Stimulated activated CD4-positive, alpha-beta T cell treated with anti-CD3 and anti-CD28 coated beads, TNF-alpha, amount 100 ng/mL, for 48 hours (primary cell): Measurements from ENCODE around the gene SIGLECL1.
A peak's percentile ranks its signal among the peaks of the same experiment; 100 is the strongest.

Experiments used
- DNase-seq, 3 donors: peaks; one replicate each; pipeline ENCODE4 v3.0.0-alpha.2; 2020; ENCODE audit warnings: low read depth in 3 of 3

SIGLECL1 gene

DNA sequence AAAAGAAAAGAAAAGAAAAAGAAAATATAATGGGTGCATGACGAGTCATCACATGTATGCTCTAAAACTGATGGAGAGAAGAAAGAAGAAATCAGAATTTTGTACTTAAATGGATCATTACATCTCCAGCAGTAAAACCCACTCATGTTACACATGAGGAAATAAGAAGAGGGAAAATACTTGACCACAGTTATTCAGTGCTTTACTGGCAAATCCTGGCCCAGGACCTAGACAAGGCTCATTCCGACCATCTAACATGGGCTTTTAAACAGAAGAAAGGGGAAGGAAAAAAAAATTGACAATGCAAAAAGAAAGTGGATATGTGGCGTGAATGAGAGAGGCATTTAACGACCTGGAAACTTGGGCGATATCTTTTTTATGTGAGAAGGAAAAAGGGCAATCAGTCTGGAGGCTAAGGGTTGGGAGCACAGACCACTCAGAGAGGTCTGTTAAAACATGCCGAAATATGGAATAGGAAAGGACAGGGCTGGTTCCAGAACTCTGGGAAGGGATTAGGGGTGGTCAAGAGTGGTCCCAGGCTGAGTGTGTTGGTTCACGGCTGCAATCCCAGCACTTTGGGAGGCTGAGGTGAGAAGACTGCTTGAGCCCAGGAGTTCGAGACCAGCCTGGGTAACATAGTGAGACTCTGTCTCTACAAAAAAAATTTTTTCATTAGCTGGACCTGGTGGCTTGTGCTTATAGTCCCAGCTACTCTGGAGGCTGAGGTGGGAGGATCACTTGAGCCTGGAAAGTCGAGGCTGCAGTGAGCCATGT is 1.6 kb downstream of the SIGLECL1 start:
- no peak for DNase-seq

DNA sequence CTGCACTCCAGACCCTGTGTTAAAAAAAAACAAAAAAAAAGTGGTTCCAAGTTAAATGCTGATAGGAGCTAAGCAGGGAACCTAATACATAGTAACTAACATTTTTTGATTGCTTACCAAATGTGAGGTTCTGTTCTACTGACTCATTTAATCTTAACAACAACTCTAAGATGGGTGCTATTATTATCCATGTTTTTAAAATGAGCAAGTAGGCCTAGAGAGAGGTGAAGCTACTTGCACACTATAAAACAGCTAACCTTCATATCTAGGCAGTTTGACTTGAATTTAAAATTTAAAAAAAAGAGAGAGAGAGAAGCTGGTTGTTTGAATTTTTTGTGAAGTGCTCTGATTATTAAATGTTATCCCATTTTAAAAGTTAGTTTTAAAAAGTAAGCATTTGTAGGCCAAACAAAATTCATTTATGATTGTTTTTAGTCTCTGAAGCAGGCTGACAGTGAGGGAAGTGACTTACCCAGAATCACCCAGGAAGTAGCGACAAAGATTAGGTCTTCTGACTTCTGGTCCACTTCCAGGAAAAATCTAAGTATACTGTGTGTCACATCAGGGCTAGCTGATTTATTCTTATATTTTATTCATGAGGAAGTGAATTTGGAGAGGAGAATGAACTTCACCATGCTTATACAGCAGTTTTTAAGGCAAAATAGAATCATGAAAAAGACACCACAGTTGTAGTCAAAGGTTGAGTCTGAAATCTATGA is 2.4 kb downstream of the SIGLECL1 start:
- no peak for DNase-seq

DNA sequence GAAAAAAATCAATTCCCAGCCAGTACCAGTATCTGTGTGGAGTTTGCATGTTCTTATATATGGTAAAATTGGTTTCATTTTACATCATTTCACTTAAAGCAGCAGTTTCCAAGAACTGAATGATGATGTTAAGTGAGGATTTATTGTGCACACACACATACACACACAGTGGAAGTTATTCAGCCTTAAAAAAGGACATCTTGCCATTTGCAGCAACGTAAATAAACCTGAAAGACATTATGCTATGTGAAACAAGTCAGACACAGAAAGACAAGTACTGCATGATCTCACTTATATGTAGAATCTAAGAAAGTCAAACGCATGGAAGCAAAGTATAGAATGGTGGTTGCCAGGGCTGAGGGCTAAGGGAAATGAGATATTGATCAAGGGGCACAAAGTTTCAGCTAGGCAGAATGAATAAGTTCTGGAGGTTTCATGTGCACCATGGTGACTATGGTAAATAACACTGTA is 5.3 kb downstream of the SIGLECL1 start:
- DNase-seq = no peak

DNA sequence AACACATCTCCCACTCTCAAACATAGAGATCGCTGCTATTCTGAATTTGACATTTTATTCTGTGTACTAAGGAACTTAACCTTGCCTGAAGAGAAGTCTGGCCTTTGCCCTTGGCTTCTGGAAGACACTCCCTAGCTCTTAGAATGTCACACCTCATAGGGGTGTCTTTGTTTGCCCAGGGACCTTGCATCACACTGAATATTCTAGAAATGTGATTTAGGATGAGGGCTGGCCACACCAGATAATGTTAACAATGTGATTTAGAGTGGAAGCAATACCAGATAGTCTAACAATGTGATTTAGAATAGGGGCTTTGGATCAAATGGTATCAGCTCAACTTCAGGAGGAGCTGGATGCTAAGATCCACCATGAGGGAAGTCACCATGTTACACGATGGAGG is 6.6 kb downstream of the SIGLECL1 start:
- no peak for DNase-seq

DNA sequence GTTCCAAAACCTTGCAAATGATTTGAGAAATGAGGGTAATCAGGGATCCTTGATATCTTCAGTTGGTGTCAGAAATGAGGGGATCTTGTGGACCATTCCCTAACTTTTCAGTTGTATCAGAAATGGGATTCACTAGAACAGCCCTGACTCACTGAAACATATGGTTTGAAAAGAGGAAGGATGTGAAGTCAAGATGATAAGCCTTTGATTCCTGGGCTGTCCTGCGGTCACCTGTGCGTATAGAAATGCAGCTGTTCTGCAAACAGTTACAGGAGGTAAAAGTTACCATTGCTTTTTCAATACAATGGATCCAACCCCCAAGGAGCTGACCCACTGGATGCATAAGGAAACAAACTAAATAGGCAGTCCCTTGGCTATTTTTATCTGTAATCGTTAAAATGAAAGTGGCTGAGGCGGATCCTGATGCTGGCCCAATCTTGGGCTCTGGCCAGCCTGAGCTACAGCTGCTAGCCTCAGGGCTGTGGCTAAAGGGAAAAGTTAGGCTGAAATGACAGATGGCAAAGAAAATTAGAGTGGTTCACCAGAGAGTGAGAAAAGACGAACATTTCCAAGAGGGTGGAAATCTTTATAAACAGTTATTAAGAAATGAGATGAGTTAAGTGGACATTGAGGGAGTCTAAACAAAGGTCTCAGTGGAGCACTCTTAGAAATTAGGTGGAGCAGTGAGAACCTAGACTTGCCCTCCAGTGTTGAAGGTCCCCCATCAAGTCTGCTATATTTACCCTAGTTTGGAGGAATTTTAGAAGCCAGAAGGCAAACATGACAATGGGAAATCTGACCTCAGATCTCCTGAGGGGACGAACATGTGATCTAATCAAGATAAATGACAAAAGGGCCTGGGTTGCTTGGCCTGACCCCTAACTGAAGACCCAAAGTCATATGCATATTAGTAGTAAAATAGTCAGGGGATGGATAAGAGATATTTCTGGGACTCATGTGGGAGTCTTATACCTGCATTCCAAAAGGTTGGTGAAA is 7.6 kb downstream of the SIGLECL1 start:
- DNase-seq = no peak

DNA sequence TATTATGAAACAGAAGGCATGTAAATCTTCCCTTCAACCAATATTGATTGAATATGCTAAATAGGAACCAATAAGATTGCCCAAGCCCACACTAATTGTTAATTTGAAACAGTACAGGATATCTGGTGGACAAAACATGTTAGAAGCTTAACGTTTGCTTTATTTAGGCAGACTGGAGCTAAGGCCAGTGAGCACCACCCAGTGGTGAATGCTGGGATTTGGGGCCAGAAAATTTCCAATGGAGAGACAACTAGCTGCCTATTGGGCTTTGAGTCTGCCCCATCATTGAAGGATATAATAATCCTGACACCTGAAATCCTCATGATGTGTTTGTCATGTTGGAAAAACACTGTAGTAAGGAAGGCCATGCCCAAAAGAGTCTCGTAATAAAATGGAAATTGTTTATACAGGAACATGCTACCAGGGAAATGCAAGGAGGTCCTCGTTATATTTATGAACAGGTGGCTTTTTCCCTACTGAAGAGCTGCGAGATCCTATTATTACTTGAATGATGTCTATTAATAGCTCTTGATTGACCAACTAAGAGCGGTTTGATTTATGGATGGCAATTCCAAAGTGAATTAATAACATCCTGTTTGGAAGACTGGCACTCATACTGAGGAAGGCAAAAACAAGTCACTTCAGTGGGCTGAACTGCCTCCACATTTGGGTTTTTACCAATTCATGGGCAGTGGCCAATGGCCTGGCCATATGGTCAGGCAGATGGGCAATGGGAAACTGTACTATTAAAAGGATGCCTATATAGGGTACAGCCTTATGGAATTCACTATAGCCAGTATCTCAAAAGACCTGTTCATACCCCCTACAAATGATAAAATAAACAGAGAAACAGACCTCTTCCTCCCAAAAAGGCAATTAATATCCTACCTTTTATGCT is 8.7 kb downstream of the SIGLECL1 start:
- peak; percentile 13 to 24 (median 18) for DNase-seq

DNA sequence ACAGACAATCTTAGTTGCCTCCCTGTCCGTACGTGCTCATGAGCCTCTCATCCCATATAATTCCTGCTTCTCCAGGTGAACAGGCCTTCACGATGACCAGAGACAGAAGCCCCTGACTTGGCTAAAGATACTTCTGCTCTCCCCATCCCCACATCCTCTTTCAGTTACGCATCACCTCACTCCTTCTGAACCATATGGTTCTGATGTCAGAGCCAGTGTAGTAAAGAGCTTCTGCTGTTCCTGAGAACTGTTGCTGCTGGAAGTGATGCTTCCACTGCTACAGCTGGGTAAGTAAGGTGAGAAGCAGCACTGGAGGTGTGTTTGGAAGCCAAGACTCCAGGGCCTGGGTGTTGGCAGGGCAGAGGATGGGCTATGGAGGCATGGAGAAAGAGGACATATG is 12.9 kb downstream of the SIGLECL1 start:
- DNase-seq = no peak

DNA sequence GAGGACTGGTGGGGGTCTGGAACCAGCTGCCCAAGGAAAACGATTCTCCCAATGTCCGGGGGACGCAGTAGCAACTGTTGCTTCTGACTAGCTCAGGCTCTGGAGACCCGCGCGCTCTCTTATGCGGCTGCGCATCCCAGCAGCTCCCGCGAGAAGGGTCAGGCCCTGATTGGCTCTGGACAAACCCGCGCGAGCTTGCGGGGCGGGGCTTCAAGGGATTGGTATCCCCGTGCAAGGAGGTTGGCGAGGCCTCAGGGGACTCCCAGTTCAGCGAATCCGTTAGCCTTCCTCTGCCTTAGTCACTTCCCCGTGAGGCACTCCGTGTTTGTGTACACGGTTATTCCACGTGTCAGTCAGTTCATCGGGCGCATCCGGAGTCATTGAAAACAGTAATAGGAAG is 20.2 kb downstream of the SIGLECL1 start:
- no peak for DNase-seq

DNA sequence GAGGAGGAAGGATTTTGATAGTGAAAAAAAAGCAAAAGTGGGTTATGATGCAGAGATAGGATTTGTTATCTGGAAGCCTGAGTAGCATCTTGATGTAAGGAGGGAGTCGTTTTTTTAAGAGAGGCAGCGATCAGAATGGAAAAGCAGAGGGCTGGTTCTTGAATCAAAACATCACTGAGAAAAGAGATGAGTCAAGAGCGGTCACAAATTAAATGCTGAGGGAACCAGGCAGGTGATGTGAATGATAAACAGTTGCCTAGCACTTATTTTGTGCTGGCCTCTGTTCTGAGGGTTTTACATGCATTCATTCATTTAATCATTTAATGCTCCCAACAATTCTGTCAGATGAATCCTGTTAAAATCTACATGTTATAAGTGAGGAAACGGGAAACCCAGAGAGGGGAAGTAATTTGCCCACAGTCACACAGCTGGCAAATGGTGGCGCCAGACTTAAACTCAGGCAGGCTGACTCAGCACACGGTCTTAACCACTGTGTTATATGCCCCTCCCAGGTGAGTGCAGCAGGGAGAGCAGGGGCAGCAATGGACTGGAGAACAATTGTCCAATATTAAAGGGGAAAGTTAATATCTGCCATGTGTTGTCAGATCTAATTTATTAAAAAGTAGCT is 21.4 kb downstream of the SIGLECL1 start:
- no peak for DNase-seq

DNA sequence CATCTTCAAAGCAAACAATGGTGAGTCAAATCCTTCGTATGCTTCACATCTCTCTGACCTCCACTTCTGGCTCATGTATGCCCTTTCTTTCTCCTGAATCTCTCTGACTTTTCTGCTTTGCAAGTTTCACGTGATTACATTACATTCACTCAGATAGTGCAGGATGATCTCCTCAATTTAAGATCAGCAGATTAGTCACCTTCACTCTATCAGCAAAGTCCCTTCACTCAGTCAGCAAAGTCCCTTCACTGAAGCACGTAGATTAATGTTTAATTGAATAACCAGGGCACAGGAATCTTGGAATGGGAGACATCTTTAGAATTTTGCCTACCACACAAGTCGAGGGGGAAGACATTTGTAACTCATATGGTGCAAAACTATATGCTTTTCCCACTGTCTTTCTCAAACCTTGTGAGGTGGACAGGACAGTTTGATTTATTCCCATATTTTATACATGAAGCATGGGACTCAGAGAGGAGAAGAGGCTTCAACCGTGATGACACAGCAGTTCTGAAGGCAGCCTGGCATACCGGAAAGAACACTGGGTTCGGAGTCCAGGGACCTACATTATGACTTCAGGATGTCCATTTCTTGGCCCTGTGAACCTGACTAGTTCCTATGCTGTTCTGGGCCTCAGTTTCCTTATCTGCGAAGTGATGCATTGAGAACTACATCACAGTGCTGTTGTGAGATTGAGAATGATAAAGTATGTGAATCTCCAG is 23.3 kb downstream of the SIGLECL1 start:
- no peak for DNase-seq

DNA sequence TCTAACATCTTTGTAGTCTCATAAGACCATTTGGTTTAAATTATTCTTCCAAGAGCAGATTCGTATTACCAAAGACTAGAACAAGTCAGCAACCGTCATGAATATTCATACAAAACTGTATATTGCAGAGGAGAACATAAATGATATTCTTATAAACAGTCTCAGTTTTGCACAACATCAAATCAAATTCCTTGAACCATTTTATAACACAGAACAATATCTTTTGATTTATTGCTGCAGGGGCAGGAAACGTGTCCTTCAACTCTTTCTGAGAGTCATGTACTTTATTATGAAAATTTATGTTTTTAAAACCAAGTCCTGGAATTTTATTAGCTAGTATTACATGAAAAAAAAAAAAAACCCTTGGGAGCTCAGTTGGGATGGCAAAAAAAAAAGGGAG is 26.2 kb downstream of the SIGLECL1 start:
- DNase-seq = no peak

DNA sequence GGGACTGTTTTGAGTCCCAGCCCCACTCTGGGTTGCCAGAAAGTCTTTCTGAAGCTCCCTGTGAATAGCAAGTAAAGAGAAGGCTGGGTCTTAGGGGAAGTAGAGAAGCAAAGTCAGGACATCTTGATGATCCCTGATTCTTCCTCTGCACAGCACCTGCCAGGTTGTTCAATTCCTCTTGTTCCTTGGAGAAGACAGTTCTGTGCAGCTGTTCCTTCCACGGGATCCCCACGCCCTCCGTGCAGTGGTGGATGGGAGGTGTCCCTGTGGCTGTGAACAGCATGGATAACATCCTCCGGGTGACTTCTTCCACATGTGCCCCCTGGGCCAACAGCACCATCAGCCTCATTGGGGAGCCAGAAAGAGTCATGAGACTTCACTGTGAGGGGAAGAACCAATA is 31.5 kb downstream of the SIGLECL1 start:
- DNase-seq = no peak

DNA sequence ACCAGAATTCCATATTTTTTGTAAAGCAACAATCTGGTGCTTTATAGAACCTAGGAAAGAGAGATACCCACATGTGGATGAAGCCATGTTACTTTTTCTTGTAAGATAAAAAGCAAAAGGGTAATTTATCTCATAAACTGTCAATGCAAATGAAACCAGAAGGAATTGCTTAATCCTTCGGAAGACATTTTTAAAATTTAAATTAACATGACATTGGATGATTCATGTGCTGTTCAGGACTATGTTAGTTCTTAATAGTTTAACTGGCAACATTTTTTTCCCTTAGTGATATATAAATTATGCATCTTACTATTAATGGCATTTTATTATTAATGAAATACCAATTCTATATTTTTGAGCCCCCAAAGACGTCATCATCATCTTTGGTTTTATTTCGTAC is 34.8 kb downstream of the SIGLECL1 start:
- no peak for DNase-seq

DNA sequence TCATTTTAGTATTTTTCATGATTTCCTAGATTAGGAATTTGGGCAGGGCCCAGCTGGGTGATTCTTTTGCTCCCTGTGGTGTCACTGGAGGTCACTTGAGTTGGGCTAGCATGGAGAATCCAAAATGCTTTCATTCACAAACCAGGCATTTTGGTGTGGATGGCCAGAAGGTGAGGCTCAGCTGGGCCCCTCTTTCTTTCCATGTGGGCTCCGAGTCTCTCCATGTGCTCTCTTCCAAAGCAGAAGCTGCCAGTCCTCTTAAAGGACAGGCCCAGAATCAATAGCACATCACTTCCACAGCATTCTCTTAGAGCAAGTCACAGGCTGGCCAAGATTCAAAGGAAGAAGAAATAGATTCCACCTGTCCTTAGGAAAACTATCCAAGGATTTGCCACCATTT is 38.8 kb downstream of the SIGLECL1 start:
- no peak for DNase-seq

DNA sequence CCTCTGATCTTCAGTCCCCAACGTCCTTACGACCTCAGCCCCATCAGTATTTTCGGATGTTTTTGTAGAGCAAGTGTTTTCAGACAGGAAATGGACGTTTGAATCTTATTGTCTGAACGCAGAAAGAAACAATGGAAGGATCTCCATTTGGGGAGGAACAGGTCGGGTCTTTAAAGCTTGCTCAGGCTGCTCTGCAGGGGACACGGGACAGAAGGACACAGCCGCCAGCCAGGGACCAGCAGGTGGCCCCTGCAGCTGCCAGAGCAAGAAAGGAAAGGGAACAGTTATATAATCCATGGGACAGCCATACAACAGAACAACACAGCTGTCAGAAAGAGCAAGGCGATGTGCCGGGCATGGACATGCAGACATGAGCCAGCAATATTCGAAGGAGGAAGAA is 42.1 kb downstream of the SIGLECL1 start:
- DNase-seq = no peak

DNA sequence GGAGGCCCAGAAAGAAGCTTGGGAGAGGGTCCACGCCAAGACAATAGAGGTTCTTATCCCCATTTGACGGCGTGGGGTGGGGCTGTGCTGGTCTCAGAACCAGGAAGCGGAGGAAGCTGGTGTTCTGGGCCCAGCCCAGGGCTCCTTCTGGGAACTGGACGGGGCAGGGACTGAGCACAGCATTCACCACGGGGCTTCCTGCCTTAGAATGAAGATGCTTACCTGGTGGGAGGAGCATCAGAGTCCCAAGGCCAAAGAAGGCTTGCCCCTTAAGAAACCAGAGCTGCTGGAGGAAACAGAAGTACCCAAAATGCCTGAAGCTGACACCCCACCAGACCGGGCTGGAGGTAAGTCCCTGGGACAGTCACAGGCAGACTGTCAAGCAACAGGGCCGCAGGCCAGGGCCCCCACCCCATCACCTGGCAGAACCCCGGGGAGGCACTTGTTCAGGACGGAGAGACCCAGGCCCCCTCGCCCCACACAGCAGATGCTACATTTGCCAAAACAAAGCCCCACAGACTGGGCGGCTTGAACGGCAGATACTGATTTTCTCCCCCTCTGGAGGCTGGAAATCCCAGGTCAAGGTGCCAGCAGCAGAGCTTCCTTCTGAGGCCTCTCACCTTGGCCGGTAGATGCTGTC is 42.8 kb downstream of the SIGLECL1 start:
- DNase-seq = no peak

DNA sequence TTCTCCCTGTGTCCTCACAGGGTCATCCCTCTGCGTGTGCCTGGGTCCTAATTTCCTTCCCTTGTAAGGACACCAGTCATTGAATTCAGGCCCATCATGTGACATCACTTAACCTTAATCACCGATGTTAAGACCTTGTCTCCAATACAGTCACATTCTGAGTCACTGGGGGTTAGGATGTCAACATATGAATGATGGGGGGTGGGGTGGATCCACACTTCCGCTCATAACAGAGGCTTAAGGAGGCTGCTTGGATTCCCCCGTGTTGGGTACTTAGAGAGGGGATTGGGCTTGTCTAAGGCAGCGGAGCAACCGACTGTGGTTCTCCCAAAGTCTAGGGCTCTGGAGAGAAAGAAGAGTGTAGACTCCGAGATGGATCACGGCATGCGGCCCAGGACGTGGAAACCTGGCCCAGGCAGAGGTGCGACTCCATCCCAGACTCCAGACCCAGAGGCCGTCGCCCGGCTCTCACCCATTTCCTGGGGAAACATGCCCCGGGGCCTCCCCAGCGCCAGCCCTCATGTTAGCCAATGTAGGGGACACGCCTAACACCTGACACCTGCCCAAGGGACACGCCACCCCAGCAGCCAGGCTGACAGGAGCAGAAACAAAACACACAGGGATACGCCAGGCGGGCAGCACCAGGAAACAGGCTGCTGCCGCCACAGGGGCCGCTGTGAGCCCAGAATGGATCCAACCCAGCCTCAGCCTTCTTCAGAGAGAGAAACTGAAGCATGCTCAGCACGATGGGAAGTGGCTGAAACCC is 43.5 kb downstream of the SIGLECL1 start:
- DNase-seq = no peak

DNA sequence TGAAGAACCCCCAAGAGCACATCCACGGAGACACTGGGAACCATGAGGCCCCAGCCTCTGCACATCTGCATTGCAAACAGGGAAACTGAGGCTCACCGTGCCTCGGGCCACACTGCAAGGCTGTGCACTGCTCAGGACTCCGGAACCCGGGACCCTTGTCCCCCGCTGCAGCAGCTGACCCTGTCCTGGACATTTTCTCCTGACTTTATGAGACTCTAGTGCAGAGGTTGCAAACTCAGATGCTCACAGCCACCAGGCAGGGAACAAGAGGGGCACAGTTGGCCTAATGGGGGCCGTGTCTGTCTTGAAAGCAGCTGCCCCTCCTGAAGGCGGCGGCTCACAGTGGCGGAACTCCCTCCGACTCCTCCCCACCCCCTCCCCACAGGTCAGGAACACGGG is 44.1 kb downstream of the SIGLECL1 start:
- no peak for DNase-seq
